DOHH2 (cell line): ENCODE results near the gene PPFIBP1.
"Not testable (repeated sequence)": the region's sequence is repeated elsewhere in the genome, so short reads cannot be mapped to it uniquely, and the experiment has no call there.

ENCODE experiments used
- H3F3A ChIP-seq: fragments of 200-600 bp; sonication (generic), shearing (Covaris generic); 2 replicates; pipeline ENCODE4 v1.6.0; 2016; ENCODE audit warnings: antibody characterized with exemption, mild to moderate bottlenecking; ENCODE audit not compliant: control insufficient read depth, insufficient read depth
- H3K27ac ChIP-seq: fragments of 200-600 bp; sonication (generic); 2 replicates; pipeline ENCODE4 v1.5.1; 2014; ENCODE audit warnings: low read depth, mild to moderate bottlenecking, low read length, moderate library complexity
- H3K27me3 ChIP-seq: fragments of 200-600 bp; sonication (generic); 2 replicates; pipeline ENCODE4 v1.6.1; 2014; ENCODE audit warnings: mild to moderate bottlenecking, low read length, mixed read lengths; ENCODE audit not compliant: control insufficient read depth
- H3K36me3 ChIP-seq: fragments of 200-600 bp; sonication (generic); 2 replicates; pipeline ENCODE4 v1.6.1; 2014; ENCODE audit warnings: mild to moderate bottlenecking, low read length, moderate library complexity, mixed read lengths; ENCODE audit not compliant: control insufficient read depth
- H3K4me1 ChIP-seq: fragments of 200-600 bp; sonication (generic); 2 replicates; pipeline ENCODE4 v1.6.1; 2014; ENCODE audit warnings: mild to moderate bottlenecking, low read length, mixed read lengths; ENCODE audit not compliant: control insufficient read depth
- H3K4me2 ChIP-seq: fragments of 200-600 bp; sonication (generic); 2 replicates; pipeline ENCODE4 v1.6.0; 2014; ENCODE audit warnings: mild to moderate bottlenecking, low read length, moderate library complexity
- H3K4me3 ChIP-seq: fragments of 200-600 bp; sonication (generic); 2 replicates; pipeline ENCODE4 v1.5.1; 2014; ENCODE audit warnings: mild to moderate bottlenecking, low read length, mixed read lengths
- H3K79me2 ChIP-seq: fragments of 200-600 bp; sonication (generic); 2 replicates; pipeline ENCODE4 v1.6.1; 2014; ENCODE audit warnings: mild to moderate bottlenecking, low read length, mixed read lengths; ENCODE audit not compliant: control insufficient read depth
- H3K9me2 ChIP-seq: fragments of 200-600 bp; sonication (generic); replicated peaks from 2 replicates; pipeline ENCODE4 v1.6.1; 2014; ENCODE audit warnings: mild to moderate bottlenecking, low read length, mixed read lengths; ENCODE audit not compliant: control insufficient read depth
- H3K9me3 ChIP-seq: fragments of 200-600 bp; sonication (generic); 2 replicates; pipeline ENCODE4 v1.6.1; 2014; ENCODE audit warnings: antibody characterized with exemption, low read length, mixed read lengths; ENCODE audit not compliant: control insufficient read depth, insufficient read depth
- H4K20me1 ChIP-seq: fragments of 200-600 bp; sonication (generic); 2 replicates; pipeline ENCODE4 v1.6.0; 2014; ENCODE audit warnings: low read depth, mild to moderate bottlenecking, antibody characterized with exemption, low read length, moderate library complexity; ENCODE audit not compliant: control insufficient read depth, insufficient read depth
- EZH2phosphoT487 ChIP-seq: fragments of 200-600 bp; sonication (generic); IDR thresholded peaks from 2 replicates; pipeline ENCODE4 v1.6.1; 2017; ENCODE audit warnings: borderline replicate concordance, mild to moderate bottlenecking, antibody characterized with exemption, low read length, moderate library complexity, mixed read lengths
- TF ChIP-seq, protein P1 (sequence below): fragments of 200-600 bp; sonication (generic); IDR thresholded peaks from one replicate; pipeline ENCODE4 v1.5.1; 2014; ENCODE audit warnings: antibody characterized with exemption, mild to moderate bottlenecking, low read depth, low read length; ENCODE audit not compliant: poor library complexity, severe bottlenecking

The PPFIBP1 gene

DNA sequence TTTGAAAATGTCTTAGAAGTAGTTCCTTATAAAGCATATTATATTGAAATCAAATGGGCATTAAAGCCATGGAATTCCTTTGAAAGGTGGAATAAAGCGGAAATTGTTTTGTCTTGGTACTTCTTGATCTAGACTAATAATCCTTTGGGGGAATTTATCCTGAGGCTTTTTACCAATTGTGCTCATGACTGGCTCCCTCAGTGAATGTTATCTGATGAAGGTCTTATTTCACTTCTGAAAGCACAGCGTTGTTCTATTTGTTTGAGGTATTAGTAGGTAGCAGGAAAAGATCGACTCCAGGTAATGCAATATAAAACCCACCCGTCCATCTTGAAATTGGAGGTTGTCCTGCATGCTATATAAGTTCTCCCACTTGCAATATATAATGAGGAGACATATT lies 64.8 kb downstream of the PPFIBP1 start:
- Histone ChIP-seq H3K36me3 (no peaks in the 10 kb centered on the region), H3K4me1 (no peaks in the 10 kb centered on the region), H3K27ac (no peak overlapping the region), H3K4me3 (no peak overlapping the region), H3K27me3 (no peaks in the 10 kb centered on the region; the same call in 1 of the 2 replicates), H3K79me2 (no peaks in the 10 kb centered on the region), H3K9me3 (no peaks in the 10 kb centered on the region), H4K20me1 (no peaks in the 10 kb centered on the region), H3F3A (no peaks in the 10 kb centered on the region), H3K9me2 (no peaks in the 10 kb centered on the region), H3K4me2 (no peak overlapping the region)
- TF ChIP-seq, protein P1, sequence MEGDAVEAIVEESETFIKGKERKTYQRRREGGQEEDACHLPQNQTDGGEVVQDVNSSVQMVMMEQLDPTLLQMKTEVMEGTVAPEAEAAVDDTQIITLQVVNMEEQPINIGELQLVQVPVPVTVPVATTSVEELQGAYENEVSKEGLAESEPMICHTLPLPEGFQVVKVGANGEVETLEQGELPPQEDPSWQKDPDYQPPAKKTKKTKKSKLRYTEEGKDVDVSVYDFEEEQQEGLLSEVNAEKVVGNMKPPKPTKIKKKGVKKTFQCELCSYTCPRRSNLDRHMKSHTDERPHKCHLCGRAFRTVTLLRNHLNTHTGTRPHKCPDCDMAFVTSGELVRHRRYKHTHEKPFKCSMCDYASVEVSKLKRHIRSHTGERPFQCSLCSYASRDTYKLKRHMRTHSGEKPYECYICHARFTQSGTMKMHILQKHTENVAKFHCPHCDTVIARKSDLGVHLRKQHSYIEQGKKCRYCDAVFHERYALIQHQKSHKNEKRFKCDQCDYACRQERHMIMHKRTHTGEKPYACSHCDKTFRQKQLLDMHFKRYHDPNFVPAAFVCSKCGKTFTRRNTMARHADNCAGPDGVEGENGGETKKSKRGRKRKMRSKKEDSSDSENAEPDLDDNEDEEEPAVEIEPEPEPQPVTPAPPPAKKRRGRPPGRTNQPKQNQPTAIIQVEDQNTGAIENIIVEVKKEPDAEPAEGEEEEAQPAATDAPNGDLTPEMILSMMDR, result no peak
- no peak for TF ChIP-seq EZH2phosphoT487

DNA sequence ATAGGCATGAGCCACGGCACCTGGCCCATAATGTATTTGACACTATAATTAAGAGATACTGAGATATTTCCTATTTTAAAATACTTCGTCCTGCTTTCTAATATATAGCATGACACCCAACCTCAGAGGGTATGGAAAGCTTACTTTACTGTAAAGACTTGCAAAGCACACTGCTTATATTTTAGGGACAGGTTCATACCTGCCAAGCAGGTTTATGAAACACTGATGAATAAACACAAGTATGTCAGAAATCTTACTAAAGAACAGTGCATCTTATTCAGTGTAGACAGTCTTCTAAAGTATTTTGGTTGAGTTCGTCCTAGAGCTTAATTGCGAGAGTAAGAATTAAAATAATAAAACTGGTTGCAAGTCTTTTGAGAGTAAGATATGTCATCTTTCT lies 65.4 kb downstream of the PPFIBP1 start:
- H3K4me2 ChIP-seq, result no peak overlapping the region
- no peak for TF ChIP-seq EZH2phosphoT487
- TF ChIP-seq, protein P1, result no peak
- H3K36me3 ChIP-seq, result no peaks in the 10 kb centered on the region
- H3F3A ChIP-seq, result no peaks in the 10 kb centered on the region
- H4K20me1 ChIP-seq, result no peaks in the 10 kb centered on the region
- no peaks in the 10 kb centered on the region for H3K79me2 ChIP-seq
- no peaks in the 10 kb centered on the region for H3K9me3 ChIP-seq
- H3K4me1 ChIP-seq, result no peaks in the 10 kb centered on the region
- H3K9me2 ChIP-seq, result no peaks in the 10 kb centered on the region
- no peaks in the 10 kb centered on the region; the same call in 1 of the 2 replicates for H3K27me3 ChIP-seq
- H3K4me3 ChIP-seq, result no peak overlapping the region
- H3K27ac ChIP-seq, result no peak overlapping the region

DNA sequence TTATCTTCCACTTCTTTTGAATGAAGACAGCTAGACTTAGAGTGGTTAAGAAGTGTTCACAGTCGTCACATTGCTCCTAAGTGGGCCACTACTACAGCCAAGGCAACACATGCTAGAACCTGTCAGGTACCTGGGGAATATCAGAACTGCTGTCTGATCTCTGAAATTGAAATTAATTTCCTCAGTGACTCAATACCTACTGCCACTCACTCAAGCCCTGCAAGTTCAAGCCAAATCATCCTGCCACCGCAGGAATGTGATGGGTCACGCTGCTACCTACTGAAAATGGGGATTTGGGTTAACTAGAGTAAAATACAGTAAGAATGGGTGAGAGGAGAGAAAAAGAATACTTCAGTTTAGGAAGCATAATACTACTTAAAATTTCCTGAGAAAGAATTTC lies 67.7 kb downstream of the PPFIBP1 start:
- H3F3A ChIP-seq, H3K9me3 ChIP-seq, H3K36me3 ChIP-seq, H4K20me1 ChIP-seq, H3K27me3 ChIP-seq, H3K79me2 ChIP-seq, H3K4me1 ChIP-seq, H3K9me2 ChIP-seq, H3K27ac ChIP-seq, H3K4me3 ChIP-seq, H3K4me2 ChIP-seq: not testable (repeated sequence)

DNA sequence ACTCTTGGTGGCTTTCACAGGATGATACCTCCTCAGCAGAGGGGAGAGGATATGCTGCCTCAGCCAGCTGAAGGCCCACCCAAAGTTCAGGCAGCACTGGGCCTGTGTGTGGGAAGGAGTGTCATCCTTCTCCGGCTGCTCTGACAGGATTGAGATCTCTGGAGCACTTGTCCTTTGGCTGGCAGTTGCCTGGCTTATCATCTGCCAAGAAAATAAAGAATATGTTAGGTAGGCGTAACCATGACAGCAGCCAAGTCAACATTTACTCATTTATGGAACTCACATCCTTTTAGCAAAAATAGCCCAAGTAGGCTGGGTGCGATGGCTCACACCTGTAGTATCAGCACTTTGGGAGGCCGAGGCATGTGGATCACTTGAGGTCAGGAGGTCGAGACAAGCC lies 68.5 kb downstream of the PPFIBP1 start:
- H4K20me1 ChIP-seq, result no peaks in the 10 kb centered on the region
- H3K9me3 ChIP-seq, result no peaks in the 10 kb centered on the region
- H3K36me3 ChIP-seq, result no peaks in the 10 kb centered on the region
- no peak overlapping the region for H3K27ac ChIP-seq
- H3F3A ChIP-seq, result no peaks in the 10 kb centered on the region
- no peak overlapping the region for H3K4me3 ChIP-seq
- TF ChIP-seq, protein P1, result no peak
- TF ChIP-seq EZH2phosphoT487, result no peak
- no peaks in the 10 kb centered on the region for H3K9me2 ChIP-seq
- no peaks in the 10 kb centered on the region for H3K4me1 ChIP-seq
- no peak overlapping the region for H3K4me2 ChIP-seq
- H3K27me3 ChIP-seq, result no peaks in the 10 kb centered on the region; the same call in 1 of the 2 replicates
- H3K79me2 ChIP-seq, result no peaks in the 10 kb centered on the region
